EH (cell line): Measurements from ENCODE around the gene ARCN1.

Experiments used
- DNase-seq: peaks from one replicate; pipeline ENCODE4 v3.0.0-alpha.2; 2015; ENCODE audit warnings: low read depth

Gene ARCN1

GRCh38 chr11:118572061-118572980 lies at the start of gene ARCN1:
Gene ARCN1 (plus strand): TSS chr11:118572409. CDS start chr11:118572548, 139 bp downstream.
- DNase-seq = peak; percentile 82

GRCh38 chr11:118522571-118523072 lies 49.6 kb upstream of the ARCN1 start:
- DNase-seq = peak; percentile 54

GRCh38 chr11:118524356-118524755 lies 47.9 kb upstream of the ARCN1 start:
- no peak for DNase-seq

GRCh38 chr11:118524757-118525470 lies 47.3 kb upstream of the ARCN1 start:
- DNase-seq = no peak

GRCh38 chr11:118526688-118527087 lies 45.5 kb upstream of the ARCN1 start:
- no peak for DNase-seq

- DNase-seq = no peak
Observed at GRCh38 chr11:118527109-118527508, 45.1 kb upstream of the ARCN1 start, which contains the start of gene TTC36. Gene TTC36 (plus strand): TSS chr11:118527474. CDS start chr11:118527495, 21 bp downstream.

- no peak for DNase-seq
Observed at GRCh38 chr11:118528511-118528910, 43.7 kb upstream of the ARCN1 start.

- DNase-seq = no peak
Observed at GRCh38 chr11:118529584-118530175, 42.5 kb upstream of the ARCN1 start.

GRCh38 chr11:118530180-118530682 lies 42.0 kb upstream of the ARCN1 start:
- peak; percentile 17 for DNase-seq

GRCh38 chr11:118530683-118531596 lies 41.3 kb upstream of the ARCN1 start, which contains the start of gene TMEM25:
Gene TMEM25 (plus strand): TSS chr11:118531192. CDS start chr11:118531802, 610 bp downstream.
- DNase-seq = peak; percentile 52

- no peak for DNase-seq
Observed at GRCh38 chr11:118531597-118532084, 40.6 kb upstream of the ARCN1 start.

GRCh38 chr11:118532091-118532490 lies 40.1 kb upstream of the ARCN1 start:
- DNase-seq = no peak

- no peak for DNase-seq
Observed at GRCh38 chr11:118532852-118533768, 39.1 kb upstream of the ARCN1 start.

GRCh38 chr11:118533769-118534729 lies 38.2 kb upstream of the ARCN1 start:
- no peak for DNase-seq

GRCh38 chr11:118535261-118535660 lies 36.9 kb upstream of the ARCN1 start:
- no peak for DNase-seq

- DNase-seq = peak; percentile 25
Observed at GRCh38 chr11:118536726-118537125, 35.5 kb upstream of the ARCN1 start.

- peak; percentile 32 for DNase-seq
Observed at GRCh38 chr11:118537409-118537980, 34.7 kb upstream of the ARCN1 start.
